ENCODE data around the gene AOPEP. TPM values are rescaled to one million over a fixed set of nuclear protein-coding genes. Genes with fewer than 3 reads are reported as not detected.

The AOPEP gene
- total and polyA plus RNA-seq, 2 of the 13 experiments (the other 11 are each of a cell fraction or from before 2014, with no cell fraction given) = 22.2 to 41.6 TPM

DNA sequence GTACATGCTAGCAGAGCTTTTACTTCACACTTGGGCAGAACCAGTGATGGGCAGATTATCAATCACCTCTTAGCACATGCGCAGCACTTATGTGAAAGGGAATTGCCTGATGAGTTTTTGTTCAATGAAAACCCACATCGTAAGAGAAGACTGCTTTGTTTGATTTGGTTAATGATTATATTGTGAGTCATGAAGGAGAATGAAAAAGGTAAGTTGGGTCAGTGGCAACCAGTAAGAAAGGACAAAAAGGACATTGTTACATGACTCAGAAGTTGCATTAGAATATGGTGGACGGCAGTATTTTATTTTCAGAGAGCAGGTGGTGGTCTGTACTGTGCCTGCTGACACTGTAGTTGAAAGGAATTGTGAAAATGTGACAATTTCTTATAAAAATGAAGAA, 127.4 kb downstream of the AOPEP start (continued):
- TF ChIP-seq GMEB1 (CRISPR knock-in tag; IDR thresholded peaks at IDR 0.05; ENCODE audit: borderline replicate concordance) (no peak), MLLT10 (CRISPR knock-in tag; IDR thresholded peaks at IDR 0.05) (no peak), SP2 (CRISPR knock-in tag; IDR thresholded peaks at IDR 0.05) (no peak), SOX6 (IDR thresholded peaks at IDR 0.05) (no peak), SOX6 (CRISPR knock-in tag; IDR thresholded peaks at IDR 0.05) (peak; percentile 71), AKAP8 (CRISPR knock-in tag; IDR thresholded peaks at IDR 0.05) (no peak), KLF9 (CRISPR knock-in tag; IDR thresholded peaks at IDR 0.05; ENCODE audit: low read depth) (0 out of 2 replicates have a peak, but pooled peaks have one; percentile 3), ZBTB1 (CRISPR knock-in tag; IDR thresholded peaks at IDR 0.05; ENCODE audit: borderline replicate concordance) (no peak), SMARCE1 (IDR thresholded peaks at IDR 0.05; ENCODE audit: borderline replicate concordance) (no peak), NCOA5 (CRISPR knock-in tag; IDR thresholded peaks at IDR 0.05) (no peak), IKZF4 (CRISPR knock-in tag; IDR thresholded peaks at IDR 0.05; ENCODE audit: borderline replicate concordance, low read depth, not compliant biosample characterization) (no peak), SMAD1 (CRISPR knock-in tag; IDR thresholded peaks at IDR 0.05; ENCODE audit: borderline replicate concordance, low read depth) (no peak), HMG20B (CRISPR knock-in tag; conservative IDR thresholded peaks at IDR 0.05) (no peak), ZNF451 (CRISPR knock-in tag; IDR thresholded peaks at IDR 0.05) (no peak), ZNF747 (CRISPR knock-in tag; IDR thresholded peaks at IDR 0.05; ENCODE audit: borderline replicate concordance) (no peak), TFDP1 (CRISPR knock-in tag; IDR thresholded peaks at IDR 0.05; ENCODE audit: borderline replicate concordance) (peak; percentile 37; the same call in 1 of the 2 replicates), HDAC2 (CRISPR knock-in tag; IDR thresholded peaks at IDR 0.05) (peak; percentile 41; the same call in 1 of the 2 replicates), ZNF644 (CRISPR knock-in tag; IDR thresholded peaks at IDR 0.05; ENCODE audit: low read depth) (peak; percentile 88), ZFP41 (CRISPR knock-in tag; IDR thresholded peaks at IDR 0.05; ENCODE audit: borderline replicate concordance) (no peak), SMARCC2 (IDR thresholded peaks at IDR 0.05) (no peak), ARID5B (CRISPR knock-in tag; IDR thresholded peaks at IDR 0.05) (peak; percentile 59), NFE2L1 (CRISPR knock-in tag; IDR thresholded peaks at IDR 0.05; ENCODE audit: borderline replicate concordance) (no peak)
- TF ChIP-seq, protein P1, sequence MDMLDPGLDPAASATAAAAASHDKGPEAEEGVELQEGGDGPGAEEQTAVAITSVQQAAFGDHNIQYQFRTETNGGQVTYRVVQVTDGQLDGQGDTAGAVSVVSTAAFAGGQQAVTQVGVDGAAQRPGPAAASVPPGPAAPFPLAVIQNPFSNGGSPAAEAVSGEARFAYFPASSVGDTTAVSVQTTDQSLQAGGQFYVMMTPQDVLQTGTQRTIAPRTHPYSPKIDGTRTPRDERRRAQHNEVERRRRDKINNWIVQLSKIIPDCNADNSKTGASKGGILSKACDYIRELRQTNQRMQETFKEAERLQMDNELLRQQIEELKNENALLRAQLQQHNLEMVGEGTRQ (IDR thresholded peaks at IDR 0.05; ENCODE audit: low read depth, low read length) = no peak
- TF ChIP-seq, protein P1 (CRISPR knock-in tag; IDR thresholded peaks at IDR 0.05; ENCODE audit: borderline replicate concordance) = no peak
